Esophagus muscularis mucosa (tissue), 4 donors: ENCODE results near the gene SPCS3. TPM values are rescaled to one million over a fixed set of nuclear protein-coding genes. Genes with fewer than 3 reads are reported as not detected.
"Not testable (repeated sequence)": the region's sequence is repeated elsewhere in the genome, so short reads cannot be mapped to it uniquely, and the experiment has no call there.

Experiments
- DNase-seq: peaks from one replicate; pipeline ENCODE4 v3.0.0-alpha.2; 2017; ENCODE audit errors: extremely low spot score
- H3K27ac ChIP-seq, 4 donors: fragments of 200-600 bp; sonication (generic); replicated peaks in 1 of 4; 1 replicate in 3 of 4; 2 replicates in 1 of 4; pipeline ENCODE4 v1.5.1; 2016 to 2019; ENCODE audit warnings: mild to moderate bottlenecking in 1 of 4
- H3K27me3 ChIP-seq, 4 donors: fragments of 200-600 bp; sonication (generic); one replicate each; pipeline versions ENCODE4 v1.5.1 to v1.6.0; 2016 to 2019
- H3K36me3 ChIP-seq, 4 donors: fragments of 200-600 bp; sonication (generic); one replicate each; pipeline ENCODE4 v1.5.1; 2016 to 2019
- H3K4me1 ChIP-seq, 4 donors: fragments of 200-600 bp; sonication (generic); one replicate each; pipeline ENCODE4 v1.5.1; 2016 to 2019
- H3K4me3 ChIP-seq, 4 donors: fragments of 200-600 bp; sonication (generic); 1 replicate in 2 of 4; 2 replicates in 2 of 4; pipeline ENCODE4 v1.5.1; 2016 to 2019; ENCODE audit warnings: mild to moderate bottlenecking in 4 of 4, moderate library complexity in 1 of 4
- H3K9me3 ChIP-seq, 4 donors: fragments of 200-600 bp; sonication (generic); 1 replicate in 3 of 4; 2 replicates in 1 of 4; pipeline ENCODE4 v1.5.1; 2016 to 2019
- CTCF ChIP-seq, 3 experiments: fragments of 200-600 bp in 2 of 3; fragments of 450-650 bp in 1 of 3; sonication (generic) in 2 of 3; IDR thresholded peaks; one replicate each; pipeline ENCODE4 v1.5.1; 2017 to 2019; ENCODE audit warnings: antibody characterized with exemption in 3 of 3, mild to moderate bottlenecking in 2 of 3, moderate library complexity in 1 of 3
- EP300 ChIP-seq: sonication (generic); formaldehyde crosslinking; IDR thresholded peaks from one replicate; pipeline ENCODE4 v1.6.1; 2017; ENCODE audit warnings: antibody characterized with exemption
- POLR2A ChIP-seq: fragments of 450-650 bp; IDR thresholded peaks from one replicate; pipeline ENCODE4 v1.6.1; 2017; ENCODE audit warnings: antibody characterized with exemption, moderate library complexity, mild to moderate bottlenecking, low read depth
- POLR2AphosphoS5 ChIP-seq, 2 donors: sonication (generic); formaldehyde crosslinking; IDR thresholded peaks; one replicate each; pipeline ENCODE4 v1.6.1; 2017; ENCODE audit warnings: antibody characterized with exemption in 2 of 2
- WGBS: methylation state at CpG from one replicate; pipeline ENCODE4 v1.1.5; 2018; 5-methylcytosine and 5-hydroxymethylcytosine counted together
- intact Hi-C: fragments of 100-400 bp; cut with DNase I; formaldehyde crosslinking; loops from one replicate; pipeline ENCODE4 v1.15.1; 2023
- total RNA-seq, 4 donors: library from RNA; depleted of rRNA; stranded (reverse); fragments of >200 nt; gene quantifications; one replicate each; pipeline versions ENCODE4 v1.1.0 to v1.2.1, GENCODE V29; 2016

Gene SPCS3
- total RNA-seq, 4 donors from 2014 or later, result 35.5 to 48.4 (median 46.0) TPM

GRCh38 chr4:176274441-176274840, 45.3 kb upstream of the SPCS3 start:
- intact Hi-C loops, result no loop called here
- Histone ChIP-seq H3K36me3 (no peaks in the 10 kb centered on the region), H3K9me3 (no peaks in the 10 kb centered on the region), H3K4me1 (peaks cover 0 to 25% (median 13%) of the 10 kb centered on the region in 4 donors), H3K27ac (peak overlapping the region in 2 of 4 donors; percentile 3 to 8), H3K27me3 (no peaks in the 10 kb centered on the region), H3K4me3 (no peak overlapping the region)
- TF ChIP-seq POLR2AphosphoS5 (IDR thresholded peaks at IDR 0.05) (no peak), EP300 (no peak), CTCF (IDR thresholded peaks at IDR 0.05) (no peak), POLR2A (no peak)
- DNase-seq, result peak; percentile 62

- intact Hi-C loops, result loop anchor here (1.0 to 5.0 kb wide), 2 partner anchors 46 to 126 kb away; no protein-coding TSS in a partner anchor
- H3K27ac ChIP-seq, result peak overlapping the region; percentile 7 to 55 (median 48)
- peaks cover 0 to 19% (median 13%) of the 10 kb centered on the region in 4 donors for H3K4me1 ChIP-seq
- 86% methylated on average over 8 of the region's 8 CpGs for WGBS
- peak; percentile 57 for DNase-seq
- H3K4me3 ChIP-seq, result peak overlapping the region in 2 of 4 donors; percentile 29 to 34
- no peaks in the 10 kb centered on the region for H3K36me3 ChIP-seq
- no peaks in the 10 kb centered on the region for H3K27me3 ChIP-seq
- TF ChIP-seq POLR2AphosphoS5 (IDR thresholded peaks at IDR 0.05) (no peak), CTCF (IDR thresholded peaks at IDR 0.05) (no peak), POLR2A (no peak), EP300 (no peak)
- no peaks in the 10 kb centered on the region for H3K9me3 ChIP-seq
Measured at GRCh38 chr4:176276710-176277109, 43.1 kb upstream of the SPCS3 start.

GRCh38 chr4:176277162-176277904, 42.4 kb upstream of the SPCS3 start:
- 63% methylated on average over 13 of the region's 13 CpGs for WGBS
- intact Hi-C loops, result loop anchor here (1.0 to 5.0 kb wide), 2 partner anchors 45 to 127 kb away; no protein-coding TSS in a partner anchor
- H3K4me3 ChIP-seq, result peak overlapping the region; percentile 29 to 39 (median 34)

GRCh38 chr4:176279560-176279959, 40.2 kb upstream of the SPCS3 start:
- H3K9me3 ChIP-seq, H3K36me3 ChIP-seq, H3K27ac ChIP-seq, H3K4me3 ChIP-seq, DNase-seq, H3K27me3 ChIP-seq: not testable (repeated sequence)
- intact Hi-C loops, result loop anchor here (5.0 kb wide), 1 partner anchor 43 kb away; no protein-coding TSS in a partner anchor
- WGBS, result 100% methylated on average over 1 of the region's 1 CpG
- peaks cover 0 to 13% (median 10%) of the 10 kb centered on the region in 4 donors for H3K4me1 ChIP-seq

More at GRCh38 chr4:176277162-176277904, 42.4 kb upstream of the SPCS3 start:
- Histone ChIP-seq H3K27ac (peak overlapping the region; percentile 7 to 55 (median 48)), H3K9me3 (no peaks in the 10 kb centered on the region), H3K36me3 (no peaks in the 10 kb centered on the region), H3K27me3 (no peaks in the 10 kb centered on the region), H3K4me1 (peaks cover 0 to 19% (median 13%) of the 10 kb centered on the region in 4 donors)
- no peak for TF ChIP-seq POLR2AphosphoS5 (IDR thresholded peaks at IDR 0.05)
- TF ChIP-seq EP300, result no peak
- peak; percentile 50 to 62 (median 60) for TF ChIP-seq CTCF (IDR thresholded peaks at IDR 0.05)
- no peak for TF ChIP-seq POLR2A
- DNase-seq, result peak; percentile 89

GRCh38 chr4:176286728-176287127, 33.0 kb upstream of the SPCS3 start:
- intact Hi-C loops, result no loop called here
- Histone ChIP-seq H3K4me3 (no peak overlapping the region), H3K27ac (no peak overlapping the region), H3K27me3 (no peaks in the 10 kb centered on the region), H3K9me3 (no peaks in the 10 kb centered on the region), H3K4me1 (peaks cover 0 to 8% (median 6%) of the 10 kb centered on the region in 4 donors), H3K36me3 (no peaks in the 10 kb centered on the region)
- WGBS, result 13% methylated on average over 3 of the region's 3 CpGs
- TF ChIP-seq CTCF (IDR thresholded peaks at IDR 0.05) (no peak), EP300 (no peak), POLR2AphosphoS5 (IDR thresholded peaks at IDR 0.05) (no peak), POLR2A (no peak)
- no peak for DNase-seq
